SK-N-MC (cell line): ENCODE data around the gene BRI3BP.

Experiments
- EZH2 ChIP-seq: fragments of 200-600 bp; sonication (generic); IDR thresholded peaks from one replicate; pipeline ENCODE4 v1.6.1; 2017; ENCODE audit warnings: antibody characterized with exemption
- POLR2AphosphoS5 ChIP-seq: IDR thresholded peaks from 2 replicates; pipeline ENCODE4 v1.6.1; 2012; ENCODE audit warnings: mild to moderate bottlenecking, low read depth, low read length, borderline replicate concordance

- TF ChIP-seq EZH2 = no peak
- TF ChIP-seq POLR2AphosphoS5 = no peak
Observed at GRCh38 chr12:125017801-125018200, 24.4 kb downstream of the BRI3BP start.
